ENCODE data around the gene C3orf18. TPM values are rescaled to one million over a fixed set of nuclear protein-coding genes. Genes with fewer than 3 reads are reported as not detected.

Gene C3orf18
- total and polyA plus RNA-seq, 10 of the 15 experiments (the other 5 are each of a cell fraction or from before 2014, with no cell fraction given), result 0.06 to 3.2 (median 0.66) TPM

GRCh38 chr3:50525987-50526386 is 41.6 kb downstream of the C3orf18 start:
- Histone ChIP-seq H3K79me2 (ENCODE audit: control insufficient read depth, insufficient read depth, low read length) (no peaks in the 10 kb centered on the region), H3K4me3 (no peak overlapping the region), H4K20me1 (ENCODE audit: control insufficient read depth, insufficient read depth) (no peaks in the 10 kb centered on the region), H3K36me3 (ENCODE audit: control insufficient read depth in 2 of 2, insufficient read depth in 2 of 2, low read length in 1 of 2) (no peaks in the 10 kb centered on the region), H3K9me3 (replicated peaks; ENCODE audit: control insufficient read depth, insufficient read depth, low read length) (no peaks in the 10 kb centered on the region), H3K4me1 (ENCODE audit: control insufficient read depth, insufficient read depth, low read length) (no peaks in the 10 kb centered on the region), H3K27ac (ENCODE audit: control insufficient read depth, insufficient read depth) (no peak overlapping the region), H3K9ac (ENCODE audit: control insufficient read depth, insufficient read depth, low read length) (no peak overlapping the region), H2AFZ (ENCODE audit: control insufficient read depth, low read depth, low read length) (no peak overlapping the region), H3K27me3 (replicated peaks in 1 of 2; ENCODE audit: control insufficient read depth in 2 of 2, insufficient read depth in 2 of 2, low read length in 1 of 2) (peaks cover 0 to 4% of the 10 kb centered on the region in 2 experiments; a peak in 3 of 4 replicates), H3K4me2 (ENCODE audit: control insufficient read depth, insufficient read depth) (no peak overlapping the region)
- ChIA-PET SMC1A (ENCODE audit: uncharacterized antibody, unreplicated experiment) (no interaction called here), POLR2A (no interaction called here), CTCF (no interaction called here), RAD21 (ENCODE audit: unreplicated experiment) (no interaction called here)
- intact Hi-C loops (cut with micrococcal nuclease; ENCODE audit: unreplicated experiment), result no loop called here
- in situ Hi-C loops (cut with MboI), result no loop called here
- FAIRE-seq (no peak), DNase-seq (ENCODE audit: low read depth, low spot score) (no peak), ATAC-seq (peak; percentile 87)
- peak; percentile 93 for TF ChIP-seq REST (IDR thresholded peaks at IDR 0.05; ENCODE audit: low read depth, low read length)
- peak; percentile 93 for TF ChIP-seq MXI1 (IDR thresholded peaks at IDR 0.05; ENCODE audit: low read depth, low read length)
- no peak for TF ChIP-seq ZBTB4 (CRISPR knock-in tag; IDR thresholded peaks at IDR 0.05)
- TF ChIP-seq CBX5 (IDR thresholded peaks at IDR 0.05; ENCODE audit: low read depth), result no peak
- TF ChIP-seq, protein P1, sequence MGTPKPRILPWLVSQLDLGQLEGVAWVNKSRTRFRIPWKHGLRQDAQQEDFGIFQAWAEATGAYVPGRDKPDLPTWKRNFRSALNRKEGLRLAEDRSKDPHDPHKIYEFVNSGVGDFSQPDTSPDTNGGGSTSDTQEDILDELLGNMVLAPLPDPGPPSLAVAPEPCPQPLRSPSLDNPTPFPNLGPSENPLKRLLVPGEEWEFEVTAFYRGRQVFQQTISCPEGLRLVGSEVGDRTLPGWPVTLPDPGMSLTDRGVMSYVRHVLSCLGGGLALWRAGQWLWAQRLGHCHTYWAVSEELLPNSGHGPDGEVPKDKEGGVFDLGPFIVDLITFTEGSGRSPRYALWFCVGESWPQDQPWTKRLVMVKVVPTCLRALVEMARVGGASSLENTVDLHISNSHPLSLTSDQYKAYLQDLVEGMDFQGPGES (IDR thresholded peaks at IDR 0.05), result no peak
- TF ChIP-seq USF1 (IDR thresholded peaks at IDR 0.05; ENCODE audit: borderline replicate concordance, extremely low read length, insufficient read depth, low read depth, low read length), result peak; percentile 53
- no TSS peak for BruUV-seq (replicated peaks)
- 12% methylated on average over 6 of the region's 6 CpGs for WGBS (ENCODE audit: insufficient coverage, insufficient replicate concordance, low lambda C conversion rate, missing lambda C conversion rate)
